Occipital lobe (tissue), 2 donors: ENCODE measurements around the gene TRAF2. TPM values are rescaled to one million over a fixed set of nuclear protein-coding genes. Genes with fewer than 3 reads are reported as not detected.

ENCODE experiments used
- DNase-seq: peaks from one replicate; lab custom pipeline; 2025; lab: John Stamatoyannopoulos, UW
- total RNA-seq: library from RNA; depleted of rRNA; stranded (reverse); fragments of >200 nt; gene quantifications from one replicate; pipeline ENCODE4 v1.2.3, GENCODE V29; 2014

TRAF2 gene
- total RNA-seq, 1 donor from 2014 or later: 8.9 TPM

GRCh38 chr9:136913701-136914438 lies 27.6 kb downstream of the TRAF2 start:
- no peak for DNase-seq

- DNase-seq: no peak
Observed at GRCh38 chr9:136915632-136916329, 29.5 kb downstream of the TRAF2 start.

- DNase-seq: no peak
Observed at GRCh38 chr9:136916330-136917184, 30.2 kb downstream of the TRAF2 start.

GRCh38 chr9:136917902-136918301 lies 31.6 kb downstream of the TRAF2 start:
- no peak for DNase-seq

GRCh38 chr9:136920069-136920468 lies 33.8 kb downstream of the TRAF2 start:
- no peak for DNase-seq

GRCh38 chr9:136920734-136921231 lies 34.5 kb downstream of the TRAF2 start:
- no peak for DNase-seq

- no peak for DNase-seq
Observed at GRCh38 chr9:136921307-136921706, 35.0 kb downstream of the TRAF2 start.

GRCh38 chr9:136921718-136922117 lies 35.4 kb downstream of the TRAF2 start:
- no peak for DNase-seq

- no peak for DNase-seq
Observed at GRCh38 chr9:136922540-136922939, 36.2 kb downstream of the TRAF2 start.

- DNase-seq: no peak
Observed at GRCh38 chr9:136923881-136924280, 37.6 kb downstream of the TRAF2 start.

GRCh38 chr9:136925414-136926153 lies 39.3 kb downstream of the TRAF2 start:
- no peak for DNase-seq

- no peak for DNase-seq
Observed at GRCh38 chr9:136926154-136926704, 39.9 kb downstream of the TRAF2 start.

- DNase-seq: no peak
Observed at GRCh38 chr9:136926749-136927148, 40.4 kb downstream of the TRAF2 start.

- DNase-seq: no peak
Observed at GRCh38 chr9:136927343-136928271, 41.3 kb downstream of the TRAF2 start.

GRCh38 chr9:136928591-136928990 lies 42.3 kb downstream of the TRAF2 start:
- no peak for DNase-seq

GRCh38 chr9:136930014-136930413 lies 43.7 kb downstream of the TRAF2 start:
- no peak for DNase-seq

- no peak for DNase-seq
Observed at GRCh38 chr9:136931611-136932130, 45.4 kb downstream of the TRAF2 start.

GRCh38 chr9:136934277-136934676 lies 48.0 kb downstream of the TRAF2 start:
- no peak for DNase-seq

- no peak for DNase-seq
Observed at GRCh38 chr9:136935651-136936050, 49.3 kb downstream of the TRAF2 start.
